Measurements from ENCODE around the gene GAB1. TPM values are rescaled to one million over a fixed set of nuclear protein-coding genes. Genes with fewer than 3 reads are reported as not detected.

GAB1 gene
- total and polyA plus RNA-seq, 2 of the 13 experiments (the other 11 are each of a cell fraction or from before 2014, with no cell fraction given): 8.7 to 14.7 TPM

- ChIA-PET POLR2A (no interaction called here), CTCF (ENCODE audit: low intra/inter-chr PET ratio, low total read pairs) (no interaction called here)
- in situ Hi-C loops (cut with HindIII; ENCODE audit: extremely low pct_ligation_motif_present, low pct_unique_long_range_greater_than_20kb): no loop called here
- Histone ChIP-seq H3K4me3 (replicated peaks in 1 of 3; ENCODE audit: insufficient read depth in 1 of 3, low read depth in 2 of 3, low read length in 3 of 3) (no peak overlapping the region), H3K79me2 (ENCODE audit: insufficient read depth, low read length) (peaks cover 37% of the 10 kb centered on the region), H3K27ac (ENCODE audit: extremely low read length, insufficient read depth, low read length) (no peak overlapping the region), H3K36me3 (replicated peaks in 1 of 2; ENCODE audit: control insufficient read depth in 1 of 2, insufficient read depth in 2 of 2, low read length in 2 of 2) (no peaks in the 10 kb centered on the region), H3K9me3 (ENCODE audit: low read length) (no peaks in the 10 kb centered on the region), H2AFZ (ENCODE audit: low read length) (no peak overlapping the region), H3K27me3 (ENCODE audit: control insufficient read depth in 1 of 2, insufficient read depth in 2 of 2, low read length in 2 of 2) (no peaks in the 10 kb centered on the region), H3K4me2 (ENCODE audit: low read depth, low read length) (no peak overlapping the region), H3K4me1 (ENCODE audit: insufficient read depth, low read length) (peaks cover 20% of the 10 kb centered on the region), H4K20me1 (ENCODE audit: insufficient read depth, low read length) (no peaks in the 10 kb centered on the region; the same call in 1 of the 2 replicates), H3K9ac (ENCODE audit: insufficient read depth, low read depth, low read length) (no peak overlapping the region)
- WGBS (ENCODE audit: low lambda C conversion rate): 98% methylated on average over 3 of the region's 3 CpGs
- FAIRE-seq (no peak), ATAC-seq (no peak), DNase-seq (ENCODE audit: low spot score) (no peak)
- intact Hi-C loops (cut with micrococcal nuclease; ENCODE audit: unreplicated experiment): no loop called here
- BruUV-seq (replicated peaks): no TSS peak
- TF ChIP-seq RXRB (CRISPR knock-in tag; IDR thresholded peaks at IDR 0.05; ENCODE audit: borderline replicate concordance) (no peak), SP5 (CRISPR knock-in tag; IDR thresholded peaks at IDR 0.05; ENCODE audit: borderline replicate concordance, low read depth) (no peak), ZNF891 (CRISPR knock-in tag; IDR thresholded peaks at IDR 0.05) (no peak), RNF2 (conservative IDR thresholded peaks at IDR 0.05; ENCODE audit: low read depth) (no peak)
Measured at GRCh38 chr4:143358419-143358818, 21.7 kb downstream of the GAB1 start.

- H3K79me2 ChIP-seq (ENCODE audit: insufficient read depth, low read length): peaks cover 33% of the 10 kb centered on the region
- no peak for DNase-seq (ENCODE audit: low spot score)
- WGBS (ENCODE audit: low lambda C conversion rate): 94% methylated on average over 6 of the region's 6 CpGs
Measured at GRCh38 chr4:143358923-143359643, 22.4 kb downstream of the GAB1 start.

More at GRCh38 chr4:143358923-143359643, 22.4 kb downstream of the GAB1 start:
- Histone ChIP-seq H3K27ac (ENCODE audit: extremely low read length, insufficient read depth, low read length) (no peak overlapping the region), H3K4me2 (ENCODE audit: low read depth, low read length) (no peak overlapping the region), H3K4me1 (ENCODE audit: insufficient read depth, low read length) (peaks cover 20% of the 10 kb centered on the region), H3K9me3 (ENCODE audit: low read length) (no peaks in the 10 kb centered on the region), H3K36me3 (replicated peaks in 1 of 2; ENCODE audit: control insufficient read depth in 1 of 2, insufficient read depth in 2 of 2, low read length in 2 of 2) (no peaks in the 10 kb centered on the region), H3K9ac (ENCODE audit: insufficient read depth, low read depth, low read length) (no peak overlapping the region), H3K27me3 (ENCODE audit: control insufficient read depth in 1 of 2, insufficient read depth in 2 of 2, low read length in 2 of 2) (no peaks in the 10 kb centered on the region), H4K20me1 (ENCODE audit: insufficient read depth, low read length) (peaks cover under 1% of the 10 kb centered on the region; the same call in 1 of the 2 replicates), H3K4me3 (replicated peaks in 1 of 3; ENCODE audit: insufficient read depth in 1 of 3, low read depth in 2 of 3, low read length in 3 of 3) (no peak overlapping the region), H2AFZ (ENCODE audit: low read length) (no peak overlapping the region)
- TF ChIP-seq ZBTB2 (CRISPR knock-in tag; IDR thresholded peaks at IDR 0.05; ENCODE audit: low read depth): no peak
- TF ChIP-seq TP53 (CRISPR knock-in tag; conservative IDR thresholded peaks at IDR 0.05): no peak
- no peak for TF ChIP-seq HMGXB4 (CRISPR knock-in tag; IDR thresholded peaks at IDR 0.05; ENCODE audit: borderline replicate concordance in 1 of 2, low read depth in 1 of 2)
- TF ChIP-seq ZNF556 (CRISPR knock-in tag; IDR thresholded peaks at IDR 0.05; ENCODE audit: borderline replicate concordance): no peak
- no peak for TF ChIP-seq PTBP1 (IDR thresholded peaks at IDR 0.05; ENCODE audit: low read depth, low read length, poor library complexity, severe bottlenecking)
- no peak for TF ChIP-seq DZIP1 (CRISPR knock-in tag; IDR thresholded peaks at IDR 0.05)
- no peak for TF ChIP-seq ZNF552 (CRISPR knock-in tag; IDR thresholded peaks at IDR 0.05; ENCODE audit: borderline replicate concordance)
- in situ Hi-C loops (cut with HindIII; ENCODE audit: extremely low pct_ligation_motif_present, low pct_unique_long_range_greater_than_20kb) (no loop called here), intact Hi-C loops (cut with micrococcal nuclease; ENCODE audit: unreplicated experiment) (no loop called here)
- no TSS peak for BruUV-seq (replicated peaks)
- CTCF ChIA-PET (ENCODE audit: low intra/inter-chr PET ratio, low total read pairs): no interaction called here
- FAIRE-seq (no peak), ATAC-seq (no peak)
- POLR2A ChIA-PET: no interaction called here
